RWPE1 (cell line): ENCODE measurements around the gene TOMM7.

Experiments used
- CTCF ChIA-PET: fragments of 350-600 bp; sonication (Branson Sonifier 250); formaldehyde crosslinking; extraction: SDS; loops from one replicate; lab custom pipeline; 2021; lab: Yijun Ruan, JAX
- POLR2A ChIA-PET: fragments of 400-600 bp; formaldehyde crosslinking; extraction: SDS; loops from one replicate; lab custom pipeline; 2020; ENCODE audit warnings: antibody characterized with exemption; ENCODE audit not compliant: low non-redundant PET; lab: Yijun Ruan, JAX
- DNase-seq: peaks from one replicate; pipeline ENCODE4 v3.0.0; 2012; ENCODE audit warnings: low spot score
- H3K27ac ChIP-seq: fragments of 450-650 bp; 2 replicates; pipeline ENCODE4 v1.5.1; 2017
- TF ChIP-seq, protein P1 (sequence below): fragments of 450-650 bp; conservative IDR thresholded peaks from 2 replicates; pipeline ENCODE4 v1.5.1; 2017; ENCODE audit warnings: low read depth, mild to moderate bottlenecking

The TOMM7 gene

DNA sequence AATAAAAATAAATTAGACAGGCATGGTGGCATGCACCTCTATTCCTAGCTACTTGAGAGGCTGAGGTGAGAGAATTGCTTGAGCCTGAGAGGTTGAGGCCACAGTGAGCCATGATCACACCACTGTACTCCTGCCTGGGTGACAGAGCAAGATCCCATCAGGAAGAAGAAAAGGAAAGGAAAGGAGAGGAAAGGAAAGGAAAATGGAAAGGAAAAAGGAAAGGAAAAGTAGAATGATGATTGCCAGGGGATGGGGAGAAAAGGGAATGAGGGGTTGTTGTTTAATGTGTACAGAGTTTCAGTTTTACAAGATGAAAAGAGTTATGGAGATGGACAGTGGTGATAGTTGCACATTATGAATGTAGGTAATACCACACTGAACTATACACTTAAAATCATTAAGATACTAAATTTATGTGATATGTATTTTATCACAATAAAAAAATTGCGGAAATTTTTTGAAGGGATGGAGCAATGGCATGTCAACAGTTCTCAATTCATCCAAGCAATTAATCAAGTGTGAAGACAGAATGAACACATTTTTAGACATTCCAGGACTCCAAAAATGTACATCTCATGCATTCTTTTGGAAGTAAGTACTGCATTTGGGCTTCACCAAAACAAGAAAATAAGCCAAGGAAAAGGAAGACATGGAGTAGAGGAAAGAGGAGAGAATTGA lies 51.3 kb downstream of the TOMM7 start:
- TF ChIP-seq, protein P1, sequence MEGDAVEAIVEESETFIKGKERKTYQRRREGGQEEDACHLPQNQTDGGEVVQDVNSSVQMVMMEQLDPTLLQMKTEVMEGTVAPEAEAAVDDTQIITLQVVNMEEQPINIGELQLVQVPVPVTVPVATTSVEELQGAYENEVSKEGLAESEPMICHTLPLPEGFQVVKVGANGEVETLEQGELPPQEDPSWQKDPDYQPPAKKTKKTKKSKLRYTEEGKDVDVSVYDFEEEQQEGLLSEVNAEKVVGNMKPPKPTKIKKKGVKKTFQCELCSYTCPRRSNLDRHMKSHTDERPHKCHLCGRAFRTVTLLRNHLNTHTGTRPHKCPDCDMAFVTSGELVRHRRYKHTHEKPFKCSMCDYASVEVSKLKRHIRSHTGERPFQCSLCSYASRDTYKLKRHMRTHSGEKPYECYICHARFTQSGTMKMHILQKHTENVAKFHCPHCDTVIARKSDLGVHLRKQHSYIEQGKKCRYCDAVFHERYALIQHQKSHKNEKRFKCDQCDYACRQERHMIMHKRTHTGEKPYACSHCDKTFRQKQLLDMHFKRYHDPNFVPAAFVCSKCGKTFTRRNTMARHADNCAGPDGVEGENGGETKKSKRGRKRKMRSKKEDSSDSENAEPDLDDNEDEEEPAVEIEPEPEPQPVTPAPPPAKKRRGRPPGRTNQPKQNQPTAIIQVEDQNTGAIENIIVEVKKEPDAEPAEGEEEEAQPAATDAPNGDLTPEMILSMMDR: no peak
- DNase-seq: no peak
- CTCF ChIA-PET: interaction anchor here (0.6 to 1.2 kb wide), 2 partner anchors 15 to 262 kb away, joined by 3 to 5 read pairs; no protein-coding TSS in a partner anchor
- H3K27ac ChIP-seq: no peak overlapping the region
- POLR2A ChIA-PET: interaction anchor here (0.7 kb wide), 1 partner anchor 817 kb away, joined by 7 read pairs; no protein-coding TSS in a partner anchor

DNA sequence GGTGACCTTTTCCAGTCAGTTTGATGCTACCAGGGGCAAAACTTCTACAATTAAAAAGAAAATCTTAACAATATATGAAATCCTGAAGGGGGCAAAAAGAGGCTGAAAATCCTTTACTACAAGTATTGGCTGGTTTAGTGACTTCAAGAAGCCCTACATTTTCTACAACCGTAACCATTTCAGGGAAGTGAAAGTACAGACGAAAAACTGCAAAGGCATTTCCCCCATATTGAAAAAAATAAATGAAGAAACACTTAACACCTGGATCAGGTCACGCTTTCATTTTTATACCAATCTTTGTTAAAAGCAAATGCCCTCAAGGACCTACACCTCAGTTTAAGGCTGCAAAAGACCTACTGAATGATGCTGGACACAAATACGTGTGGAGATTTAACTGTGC lies 57.0 kb downstream of the TOMM7 start:
- TF ChIP-seq, protein P1: no peak
- no peak overlapping the region for H3K27ac ChIP-seq
- ChIA-PET CTCF (no interaction called here), POLR2A (no interaction called here)
- no peak for DNase-seq
